Skin of body (tissue), 2 donors: Measurements from ENCODE around the gene CAMK4. TPM values are rescaled to one million over a fixed set of nuclear protein-coding genes. Genes with fewer than 3 reads are reported as not detected.
"Not testable (repeated sequence)": the region's sequence is repeated elsewhere in the genome, so short reads cannot be mapped to it uniquely, and the experiment has no call there.

Experiments used
- DNase-seq: peaks from one replicate; lab custom pipeline; 2025; lab: John Stamatoyannopoulos, UW
- total RNA-seq: library from RNA; depleted of rRNA; stranded (reverse); fragments of >200 nt; gene quantifications from one replicate; pipeline ENCODE4 v1.2.3, GENCODE V29; 2014

CAMK4 gene
- total RNA-seq, 1 donor from 2014 or later: 6.0 TPM

DNA sequence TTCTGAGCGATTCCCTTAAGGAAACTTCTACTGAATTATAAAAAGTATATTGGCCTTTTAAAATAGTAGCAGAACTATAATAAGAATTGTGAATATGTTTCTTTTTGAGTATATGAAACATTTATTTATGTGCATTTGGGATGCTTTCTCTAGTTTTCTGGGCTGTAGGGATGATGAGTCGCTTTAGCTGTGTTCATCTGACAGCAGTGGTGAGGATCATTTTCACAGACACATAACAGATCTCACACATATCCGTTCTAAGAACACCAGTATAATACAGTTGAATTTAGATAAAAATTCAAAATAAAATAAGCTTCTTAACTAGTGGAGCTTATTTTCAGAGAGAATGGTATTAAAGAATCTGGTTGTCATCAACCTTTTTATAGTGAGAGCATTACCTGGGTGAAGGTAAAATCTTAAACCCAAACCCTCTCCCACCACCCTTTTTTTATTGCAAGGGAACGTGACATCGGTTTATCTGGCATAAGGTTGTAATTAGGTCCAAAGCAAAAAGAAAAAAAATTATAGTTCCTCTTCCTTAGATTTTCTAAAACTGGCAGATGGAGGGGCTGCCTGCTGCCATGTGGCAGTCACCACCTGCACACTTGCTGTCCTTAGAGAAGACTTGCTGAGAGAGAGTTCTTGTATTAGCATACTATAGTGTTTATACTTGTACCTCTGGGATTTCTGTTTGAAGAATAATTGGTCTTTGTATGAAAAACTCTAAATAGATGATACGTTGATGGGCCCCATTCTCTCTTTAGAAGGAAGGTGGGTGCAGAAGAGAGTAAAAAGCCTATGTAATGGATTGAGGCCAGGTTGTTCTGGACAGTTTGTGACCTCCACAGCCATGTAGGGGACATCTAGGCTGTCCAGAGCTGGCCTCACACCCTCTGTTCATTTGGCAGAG is 86.8 kb downstream of the CAMK4 start:
- no peak for DNase-seq

DNA sequence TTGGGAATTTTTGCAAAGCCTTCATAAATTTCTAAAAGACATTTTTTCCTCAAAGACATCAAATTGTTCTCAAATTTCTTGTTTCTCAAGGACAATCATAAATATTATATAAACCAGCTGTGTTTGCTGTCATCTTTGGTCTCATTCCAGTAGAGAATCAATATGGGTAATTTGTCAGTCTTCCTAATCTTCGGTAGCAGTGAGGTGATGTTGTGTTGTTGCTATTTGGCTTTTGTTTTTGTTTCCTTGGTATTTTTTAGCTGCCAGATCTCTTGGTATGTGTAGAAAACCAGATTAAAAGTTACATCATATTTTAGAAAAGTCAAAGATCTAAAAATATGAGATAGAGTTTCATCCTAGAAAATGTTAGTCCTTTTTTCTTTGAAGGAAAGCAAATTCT is 87.5 kb downstream of the CAMK4 start:
- DNase-seq: peak; percentile 6

DNA sequence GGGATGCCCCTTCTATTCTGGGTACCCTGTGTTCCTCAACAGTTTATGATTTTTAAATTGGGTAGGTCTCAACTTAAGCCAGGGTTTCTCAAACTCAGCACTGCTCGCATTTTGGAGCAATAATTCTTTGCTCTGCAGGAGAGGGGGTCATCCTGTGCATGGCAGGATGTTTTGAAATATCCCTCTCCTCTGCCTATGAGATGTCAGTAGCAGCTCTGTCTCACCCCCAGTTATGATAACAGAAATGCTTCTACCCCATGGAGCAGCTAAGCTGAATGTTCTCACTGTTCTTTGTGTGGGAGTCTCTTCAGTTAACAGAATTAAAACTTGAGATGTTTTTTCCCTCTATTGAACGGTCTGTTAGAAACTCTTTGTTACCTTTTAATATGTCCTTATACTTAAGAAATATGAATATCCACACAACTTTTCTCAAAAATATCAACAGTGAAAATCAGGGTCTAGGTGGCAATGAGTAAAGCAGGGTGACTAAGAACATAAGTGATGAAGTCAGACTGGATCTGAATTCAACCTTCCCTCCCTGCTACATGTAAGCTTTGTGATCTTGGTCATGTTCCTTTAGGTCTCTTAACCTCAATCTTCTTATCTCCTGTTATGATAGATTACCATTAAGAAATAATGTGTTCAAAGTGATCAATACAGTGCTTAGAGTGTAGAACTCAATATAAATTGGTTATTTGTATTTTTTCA is 89.0 kb downstream of the CAMK4 start:
- no peak for DNase-seq

DNA sequence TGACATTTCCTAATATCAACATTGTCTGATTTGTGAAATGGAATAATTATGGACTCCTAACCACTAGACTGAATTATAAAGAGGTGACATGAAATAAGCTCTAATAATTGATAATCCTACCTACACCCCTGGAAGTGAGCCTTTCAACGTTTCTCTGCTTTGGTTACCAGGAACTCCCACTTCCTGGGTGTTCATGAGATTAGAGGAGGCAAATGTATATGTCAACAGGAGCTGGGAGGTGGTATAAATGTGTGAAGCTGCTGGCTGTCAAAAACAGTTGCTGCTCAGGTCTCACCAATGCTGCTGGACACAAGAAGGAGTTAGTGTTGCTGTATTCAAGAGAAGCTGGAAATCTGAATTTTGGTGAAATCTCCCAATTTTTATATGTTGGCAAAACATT is 96.8 kb downstream of the CAMK4 start:
- no peak for DNase-seq

DNA sequence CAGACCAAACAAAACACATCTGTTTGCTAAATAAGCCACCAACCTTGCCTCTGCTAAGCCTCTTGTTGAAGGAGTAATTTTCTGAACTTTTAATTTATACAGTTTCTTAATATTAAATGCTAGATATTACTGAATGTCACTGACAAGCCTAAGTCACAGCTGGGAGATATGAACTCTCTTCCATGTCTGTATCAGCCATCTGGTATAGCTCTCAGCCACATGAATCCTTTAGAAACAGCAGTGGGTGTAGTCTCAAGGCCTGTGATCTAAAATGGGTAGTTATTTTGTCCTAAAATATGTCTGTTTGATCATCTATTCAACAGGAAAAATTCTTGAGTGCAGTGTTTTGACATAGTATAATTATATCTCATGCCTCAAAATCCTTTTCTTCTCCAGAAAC is 97.2 kb downstream of the CAMK4 start:
- no peak for DNase-seq

DNA sequence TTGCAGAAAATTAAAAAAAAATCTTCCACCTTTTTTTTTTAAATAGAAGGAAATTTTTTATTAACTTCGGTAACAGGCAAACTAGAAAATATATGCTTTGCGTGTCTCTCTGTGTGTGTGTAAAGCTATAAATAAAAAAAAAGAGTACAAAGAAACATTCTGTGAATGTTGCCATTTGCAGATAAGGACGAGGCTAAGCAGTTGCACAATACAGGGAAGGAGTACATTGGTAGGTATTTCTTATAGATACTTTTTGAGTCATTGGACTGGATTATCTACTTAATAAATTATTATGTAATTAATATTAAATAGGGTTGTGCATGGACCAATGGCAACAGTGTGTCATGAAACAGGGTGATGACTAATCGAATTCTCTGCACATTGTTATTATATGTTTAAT is 102.4 kb downstream of the CAMK4 start:
- DNase-seq: no peak

DNA sequence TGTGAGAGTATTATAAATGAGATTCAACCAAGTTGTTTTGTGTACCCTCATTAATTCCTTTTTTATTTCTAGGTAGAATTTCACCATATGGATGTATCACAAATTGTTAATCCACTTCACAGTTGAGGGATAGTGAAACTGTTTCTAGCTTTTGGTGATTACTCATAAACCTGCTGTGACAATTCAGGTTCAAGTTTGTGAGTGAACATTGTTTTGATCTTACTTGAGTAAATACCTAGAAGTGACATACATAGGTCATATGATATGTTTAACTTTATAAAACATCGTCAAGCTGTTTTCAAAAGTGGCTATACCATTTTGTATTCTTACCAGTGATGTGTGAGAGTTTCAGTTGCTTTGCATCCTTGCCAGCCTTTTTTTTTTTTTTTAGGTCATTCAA is 112.9 kb downstream of the CAMK4 start:
- DNase-seq: no peak

DNA sequence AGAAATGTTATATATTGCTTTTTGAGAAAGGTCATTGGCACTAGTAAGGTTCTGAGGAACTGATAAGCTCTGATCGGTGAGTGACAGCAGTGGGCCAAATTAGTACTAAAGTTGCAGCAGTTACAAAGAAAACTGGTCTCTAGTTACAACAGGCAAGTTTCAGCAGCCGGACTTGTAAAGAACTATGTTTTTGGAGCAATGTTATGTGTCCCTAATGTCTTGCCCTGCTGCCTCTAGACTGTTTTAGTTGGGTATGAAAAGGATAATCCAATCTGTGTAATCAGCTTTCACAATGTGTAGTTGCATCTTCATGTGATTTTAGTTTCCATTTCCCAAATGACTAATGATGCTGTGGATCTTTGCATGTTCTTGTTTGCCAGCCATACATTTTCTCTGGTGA is 113.5 kb downstream of the CAMK4 start:
- DNase-seq: no peak

DNA sequence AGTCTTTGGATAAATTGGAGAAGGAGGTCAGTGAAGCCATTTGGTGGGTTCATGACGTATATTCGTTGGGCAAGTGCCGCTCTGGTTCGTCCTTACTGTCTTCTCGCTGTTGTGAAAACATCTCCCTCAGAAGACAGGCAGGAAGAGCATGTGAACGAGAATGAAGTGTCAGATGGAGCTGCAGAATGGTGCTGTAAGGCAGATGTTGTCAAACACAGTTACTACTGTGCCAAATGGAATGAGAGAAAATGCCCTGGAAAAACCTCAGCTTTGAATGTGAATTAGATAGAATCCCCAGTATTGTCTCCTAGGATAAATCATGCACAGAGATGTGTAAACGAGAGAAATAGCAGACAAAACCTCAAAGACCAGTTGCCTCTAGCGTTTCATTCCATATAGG is 121.5 kb downstream of the CAMK4 start:
- peak; percentile 52 for DNase-seq

DNA sequence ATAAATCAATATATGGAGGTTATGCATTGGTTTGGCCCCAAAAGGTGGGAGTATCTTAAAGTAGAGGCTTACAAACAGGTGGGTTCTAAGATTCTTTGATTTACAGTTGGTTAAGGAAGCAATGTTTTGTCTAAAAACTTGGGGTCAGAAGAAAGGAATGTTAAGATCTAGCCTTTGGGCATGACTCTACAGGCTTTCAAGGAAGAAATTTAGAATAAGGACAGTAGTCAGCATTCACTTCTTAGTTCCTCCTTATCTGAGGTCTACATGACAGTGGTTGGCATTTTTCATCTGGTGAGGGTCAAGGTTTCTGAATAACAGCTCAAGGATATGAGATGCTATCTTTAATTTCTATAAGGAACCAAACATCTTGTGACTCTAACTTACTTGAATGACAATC is 122.8 kb downstream of the CAMK4 start:
- DNase-seq: no peak

DNA sequence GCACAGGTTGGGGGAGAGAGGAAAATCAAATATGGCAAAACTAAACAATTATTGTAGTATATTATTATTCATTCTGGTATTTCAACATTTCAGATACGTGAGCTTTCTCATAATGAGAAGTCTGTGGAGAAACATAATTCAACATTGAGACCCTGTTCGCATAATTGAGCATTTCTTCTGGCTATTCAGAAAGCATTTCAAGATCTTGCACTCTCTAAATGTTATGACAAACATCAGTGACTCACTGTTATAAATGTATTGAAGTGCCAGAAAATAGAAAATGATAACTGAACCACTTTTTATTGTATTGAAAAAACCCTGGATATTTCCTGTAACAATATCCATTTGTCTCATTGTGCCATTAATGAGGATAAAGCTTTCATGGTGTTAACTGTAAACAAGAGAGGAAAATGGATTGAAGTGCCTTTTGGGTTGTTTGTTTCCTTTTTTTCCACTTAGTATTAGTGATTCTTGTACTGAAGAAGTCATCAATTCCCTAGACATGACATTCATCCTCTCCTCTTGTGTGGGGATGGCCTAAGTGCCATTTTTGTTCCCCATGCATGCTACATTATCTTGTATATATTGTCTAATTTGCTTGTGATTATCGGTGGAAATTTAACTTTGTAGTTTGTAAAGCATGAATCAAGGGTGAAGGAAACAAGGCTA is 124.6 kb downstream of the CAMK4 start:
- DNase-seq: no peak

DNA sequence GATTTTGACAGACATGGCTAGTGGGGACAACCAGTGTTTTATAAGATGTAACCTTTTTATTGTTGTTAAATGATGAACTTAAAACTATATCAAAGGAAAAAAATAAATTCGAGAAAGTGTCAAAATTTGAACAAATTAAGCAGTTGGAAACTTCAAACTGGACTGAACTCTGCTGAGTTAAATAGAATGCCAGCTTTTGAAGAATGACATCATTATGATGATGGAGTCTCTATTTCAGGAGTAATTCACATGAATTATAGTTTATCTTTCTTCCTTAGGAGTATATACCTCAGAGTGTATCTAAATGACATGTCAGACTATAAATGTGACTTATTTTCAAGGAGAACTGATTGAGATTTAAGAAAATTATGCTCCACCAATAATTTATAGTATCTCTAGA is 125.2 kb downstream of the CAMK4 start:
- DNase-seq: no peak

DNA sequence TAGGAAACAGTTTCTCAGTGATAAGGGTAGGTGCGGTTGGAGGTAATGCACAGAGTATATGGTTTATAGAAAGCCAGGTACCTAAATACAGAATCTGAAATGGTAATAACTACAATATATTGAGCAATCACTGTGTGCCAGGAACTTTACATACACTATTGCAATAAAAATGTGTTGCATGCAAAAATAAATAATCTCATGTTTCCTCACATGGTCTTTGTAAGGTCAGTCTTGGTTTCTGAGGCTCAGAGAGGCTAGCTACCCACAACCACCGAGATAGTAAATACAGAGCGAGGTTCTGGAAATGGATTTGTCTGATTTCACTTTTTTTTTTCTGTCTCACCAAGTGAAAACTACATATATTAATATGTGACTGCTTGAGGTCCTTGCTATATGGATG is 128.9 kb downstream of the CAMK4 start:
- DNase-seq: no peak

DNA sequence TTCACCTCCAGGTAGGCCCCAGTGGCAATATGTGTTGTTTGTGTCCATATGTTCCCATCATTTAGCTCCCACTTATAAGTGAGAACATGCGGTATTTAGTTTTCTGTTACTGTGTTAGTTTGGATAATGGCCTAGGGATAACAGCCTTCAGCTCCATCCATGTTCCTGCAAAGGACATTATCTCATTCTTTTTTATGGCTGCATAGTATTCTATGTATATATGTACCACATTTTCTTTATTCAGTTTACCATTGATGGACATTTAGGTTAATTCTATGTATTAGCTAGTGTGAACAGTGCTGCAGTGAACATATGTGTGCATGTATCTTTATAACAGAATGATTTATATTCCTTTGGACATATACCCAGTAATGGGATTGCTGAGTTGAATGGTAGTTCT is 134.5 kb downstream of the CAMK4 start:
- not testable (repeated sequence) for DNase-seq

DNA sequence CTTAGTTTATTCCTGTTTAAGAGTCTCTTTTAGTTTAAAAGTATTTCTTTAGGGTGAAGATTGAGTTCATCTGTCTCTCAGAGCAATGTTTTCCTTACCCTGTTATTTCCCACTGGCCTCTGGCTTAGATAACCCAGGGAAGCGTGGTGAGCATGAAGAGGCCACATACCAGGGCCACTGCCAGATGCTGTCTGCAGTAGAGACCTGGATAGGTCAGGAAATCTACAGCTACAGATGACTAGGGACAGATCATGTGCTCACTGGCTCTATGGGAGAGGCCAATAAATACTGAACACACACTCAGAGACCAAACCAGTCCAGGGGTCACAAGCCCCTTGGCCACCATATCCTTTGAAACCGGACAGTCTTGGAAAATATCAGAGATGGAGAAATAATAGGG is 136.0 kb downstream of the CAMK4 start:
- DNase-seq: no peak

DNA sequence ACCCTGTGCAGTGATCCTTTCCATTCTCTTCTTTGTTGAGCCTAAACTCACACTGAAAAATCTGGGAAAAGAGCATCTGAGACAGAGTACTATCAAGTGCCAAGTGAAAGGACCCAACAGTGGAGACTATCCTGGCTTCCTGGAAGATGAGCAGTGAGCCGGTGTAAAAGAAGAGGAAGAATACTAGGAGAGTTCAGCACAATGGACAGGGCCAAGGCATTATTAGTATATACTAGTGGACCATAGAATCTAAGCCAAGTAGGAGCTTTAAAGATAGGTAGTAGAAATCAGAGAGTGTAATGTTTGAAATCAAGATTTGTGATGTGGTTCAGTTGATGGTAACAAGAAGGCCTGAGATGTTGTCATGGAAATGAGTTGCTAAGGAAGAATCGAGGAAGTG is 140.8 kb downstream of the CAMK4 start:
- no peak for DNase-seq

DNA sequence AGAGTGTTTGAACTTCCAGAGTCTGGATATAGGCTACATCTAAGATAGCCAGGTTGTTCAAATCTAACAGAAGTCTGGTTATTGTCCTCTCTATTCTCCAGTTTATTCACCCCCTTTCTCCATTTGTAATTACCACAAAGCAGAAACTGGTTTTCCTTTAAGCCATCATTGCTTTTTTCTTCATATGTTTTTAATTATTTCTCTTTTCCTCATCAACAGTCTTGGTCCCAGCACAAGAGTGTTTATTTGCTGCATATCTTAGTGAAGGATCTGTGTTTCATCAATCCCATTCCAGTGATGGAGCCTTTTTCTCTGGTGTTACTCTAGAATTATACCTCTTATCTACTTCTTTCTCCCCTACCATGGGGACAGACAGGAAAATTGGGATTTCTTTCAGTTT is 142.2 kb downstream of the CAMK4 start:
- no peak for DNase-seq

DNA sequence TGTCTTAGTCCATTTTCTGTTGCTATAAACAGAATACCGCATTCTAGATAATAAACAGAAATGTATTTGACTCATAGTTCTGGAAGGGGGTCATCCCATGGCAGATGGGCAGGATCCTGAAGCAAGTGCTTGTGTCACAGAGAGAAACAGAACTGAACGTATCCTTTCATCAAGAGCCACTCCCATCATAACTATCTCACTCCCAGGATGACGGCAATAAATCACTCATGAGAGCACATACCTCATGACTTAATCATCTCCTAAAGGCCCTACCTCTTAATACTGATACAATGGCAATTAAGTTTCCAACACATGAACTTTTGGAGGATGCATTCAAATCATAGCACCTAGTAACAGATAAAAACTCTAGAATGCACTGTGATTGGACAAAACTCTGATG is 142.9 kb downstream of the CAMK4 start:
- no peak for DNase-seq

DNA sequence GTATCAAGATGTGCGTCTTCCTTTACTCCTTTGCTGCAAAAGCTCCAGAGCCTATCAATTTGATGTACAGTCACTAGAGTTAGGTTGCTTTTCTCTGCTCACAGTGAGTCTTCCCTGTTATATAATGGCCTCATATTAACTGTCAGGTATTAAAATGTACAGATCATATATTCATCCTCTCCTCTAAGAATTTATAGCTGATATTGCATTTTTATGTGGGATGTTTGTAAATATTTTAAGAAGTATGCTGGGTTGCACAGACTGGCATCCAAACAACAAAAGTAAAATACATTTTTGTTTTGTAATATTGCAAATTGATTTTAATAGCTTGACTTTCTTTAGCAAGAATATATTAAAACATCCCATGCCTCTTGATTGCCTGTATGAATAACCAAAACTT is 148.6 kb downstream of the CAMK4 start:
- DNase-seq: no peak

DNA sequence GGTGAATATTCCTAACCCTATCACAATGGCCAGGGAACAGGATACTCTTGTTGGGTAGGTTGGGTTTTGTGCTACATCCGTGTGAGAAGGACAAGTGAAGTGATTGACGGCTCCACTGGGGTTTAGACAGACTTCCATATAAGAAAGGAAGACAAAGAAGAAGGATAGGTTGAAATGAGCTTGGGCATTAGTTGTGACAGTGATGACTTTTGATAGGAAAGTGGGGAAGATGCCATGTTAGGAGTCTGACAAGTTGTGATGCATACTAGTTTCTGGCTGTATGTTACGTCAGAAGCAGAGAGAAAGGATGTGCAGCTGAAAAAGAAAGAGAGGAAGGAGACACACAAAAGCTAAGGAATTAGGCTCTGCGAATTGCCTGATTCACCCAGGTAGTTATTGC is 150.2 kb downstream of the CAMK4 start:
- DNase-seq: no peak

DNA sequence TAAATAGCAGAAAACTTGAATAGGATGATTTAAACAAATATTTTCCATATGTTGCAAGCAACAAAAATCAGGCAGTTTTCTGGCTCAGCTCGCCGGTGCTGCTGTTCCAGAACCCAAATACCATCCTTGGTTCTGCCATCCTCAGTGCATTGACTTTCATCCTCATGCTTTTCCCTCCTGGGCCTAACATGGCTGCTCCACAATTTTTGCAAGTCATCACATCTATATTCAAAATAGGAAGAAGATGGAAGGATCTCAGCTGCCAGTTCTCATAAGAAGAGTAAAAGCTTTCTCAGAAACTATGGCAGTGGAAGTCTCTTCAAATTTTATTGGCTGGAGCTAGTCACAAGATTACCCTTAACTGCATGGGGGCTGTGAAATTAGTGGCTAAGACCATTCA is 151.5 kb downstream of the CAMK4 start:
- no peak for DNase-seq

DNA sequence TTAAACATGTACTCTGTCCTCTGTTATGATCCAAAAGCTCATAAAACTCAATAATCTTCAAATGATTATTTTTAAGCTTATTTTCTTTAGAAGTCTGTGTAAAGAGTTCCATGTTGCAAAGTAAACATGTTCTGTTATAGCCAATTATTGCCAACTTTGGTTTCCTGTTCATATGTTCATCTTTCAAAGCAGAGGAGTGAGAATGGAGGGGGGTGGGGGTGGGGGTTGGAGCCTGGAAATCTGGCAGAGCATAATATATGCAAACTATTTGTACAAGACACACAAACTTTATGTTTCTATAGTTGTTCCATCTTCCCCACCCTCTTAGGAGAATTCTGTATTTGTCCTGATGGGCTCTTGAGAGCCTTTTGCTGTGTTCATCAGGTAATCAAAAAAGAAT is 153.1 kb downstream of the CAMK4 start:
- DNase-seq: no peak
